ENCODE data around the gene PSMD1. TPM values are rescaled to one million over a fixed set of nuclear protein-coding genes. Genes with fewer than 3 reads are reported as not detected.
A peak's percentile ranks its signal among the peaks of the same experiment; 100 is the strongest.

Gene PSMD1
- total and polyA plus RNA-seq, 12 donors: 39.8 to 113 (median 94.0) TPM

GRCh38 chr2:231185050-231185725 lies 128.5 kb downstream of the PSMD1 start:
- Histone ChIP-seq H3K9me3 (no peaks in the 10 kb centered on the region), H3K27me3 (no peaks in the 10 kb centered on the region), H3K4me3 (no peak overlapping the region), H3K36me3 (no peaks in the 10 kb centered on the region), H3K27ac (peak overlapping the region; percentile 16 to 97 (median 52)), H3K4me1 (peaks cover 9 to 66% (median 35%) of the 10 kb centered on the region in 9 donors)
- intact Hi-C loops (cut with DNase I): no loop called here
- WGBS, 2 donors: 51 to 52% methylated on average over 11 of the region's 11 CpGs
- ATAC-seq (peak in 6 of 8 donors; percentile 10 to 51 (median 30)), DNase-seq (no peak)
- TF ChIP-seq, protein P1, sequence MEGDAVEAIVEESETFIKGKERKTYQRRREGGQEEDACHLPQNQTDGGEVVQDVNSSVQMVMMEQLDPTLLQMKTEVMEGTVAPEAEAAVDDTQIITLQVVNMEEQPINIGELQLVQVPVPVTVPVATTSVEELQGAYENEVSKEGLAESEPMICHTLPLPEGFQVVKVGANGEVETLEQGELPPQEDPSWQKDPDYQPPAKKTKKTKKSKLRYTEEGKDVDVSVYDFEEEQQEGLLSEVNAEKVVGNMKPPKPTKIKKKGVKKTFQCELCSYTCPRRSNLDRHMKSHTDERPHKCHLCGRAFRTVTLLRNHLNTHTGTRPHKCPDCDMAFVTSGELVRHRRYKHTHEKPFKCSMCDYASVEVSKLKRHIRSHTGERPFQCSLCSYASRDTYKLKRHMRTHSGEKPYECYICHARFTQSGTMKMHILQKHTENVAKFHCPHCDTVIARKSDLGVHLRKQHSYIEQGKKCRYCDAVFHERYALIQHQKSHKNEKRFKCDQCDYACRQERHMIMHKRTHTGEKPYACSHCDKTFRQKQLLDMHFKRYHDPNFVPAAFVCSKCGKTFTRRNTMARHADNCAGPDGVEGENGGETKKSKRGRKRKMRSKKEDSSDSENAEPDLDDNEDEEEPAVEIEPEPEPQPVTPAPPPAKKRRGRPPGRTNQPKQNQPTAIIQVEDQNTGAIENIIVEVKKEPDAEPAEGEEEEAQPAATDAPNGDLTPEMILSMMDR (IDR thresholded peaks at IDR 0.05): no peak

GRCh38 chr2:231185886-231186285 lies 129.2 kb downstream of the PSMD1 start:
- H3K4me1 ChIP-seq: peaks cover 16 to 71% (median 35%) of the 10 kb centered on the region in 9 donors
- DNase-seq (no peak), ATAC-seq (peak in 6 of 8 donors; percentile 4 to 17 (median 12))
- no peaks in the 10 kb centered on the region for H3K36me3 ChIP-seq
- no peak overlapping the region for H3K4me3 ChIP-seq
- peak overlapping the region; percentile 16 to 97 (median 52) for H3K27ac ChIP-seq
- H3K9me3 ChIP-seq: no peaks in the 10 kb centered on the region
- intact Hi-C loops (cut with DNase I): no loop called here
- TF ChIP-seq, protein P1 (IDR thresholded peaks at IDR 0.05): no peak
- H3K27me3 ChIP-seq: peaks cover 0 to 7% (median 0%) of the 10 kb centered on the region in 7 donors
- WGBS, 2 donors: 57 to 61% methylated on average over 4 of the region's 4 CpGs

DNA sequence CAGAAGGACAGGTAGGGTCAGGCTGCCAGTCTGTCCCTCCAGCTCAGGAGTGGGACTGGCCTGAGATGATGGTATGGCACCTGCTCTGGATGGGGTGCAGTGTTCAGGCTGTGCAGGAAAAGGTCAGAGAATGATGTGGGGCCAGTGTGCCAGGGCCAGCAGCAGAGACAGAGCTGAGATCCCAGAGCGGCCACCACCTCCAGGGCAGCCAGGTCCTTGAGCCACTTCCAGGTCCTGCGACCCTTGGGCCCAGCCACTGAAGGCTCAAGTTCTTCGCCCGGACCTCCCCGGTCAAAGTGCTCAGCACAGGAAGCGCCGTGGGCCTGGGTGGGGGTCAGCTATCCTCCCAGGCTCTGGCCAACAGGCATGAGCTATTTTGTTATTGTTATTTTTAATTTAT lies 129.7 kb downstream of the PSMD1 start:
- Histone ChIP-seq H3K27ac (peak overlapping the region; percentile 16 to 97 (median 52)), H3K4me3 (no peak overlapping the region), H3K27me3 (peaks cover 0 to 10% (median 0%) of the 10 kb centered on the region in 7 donors), H3K9me3 (no peaks in the 10 kb centered on the region), H3K36me3 (no peaks in the 10 kb centered on the region), H3K4me1 (peaks cover 20 to 74% (median 40%) of the 10 kb centered on the region in 9 donors)
- 87 to 97% methylated on average over 7 of the region's 7 CpGs for WGBS, 2 donors
- TF ChIP-seq, protein P1 (IDR thresholded peaks at IDR 0.05): no peak
- DNase-seq (no peak), ATAC-seq (no peak)
- intact Hi-C loops (cut with DNase I): no loop called here

DNA sequence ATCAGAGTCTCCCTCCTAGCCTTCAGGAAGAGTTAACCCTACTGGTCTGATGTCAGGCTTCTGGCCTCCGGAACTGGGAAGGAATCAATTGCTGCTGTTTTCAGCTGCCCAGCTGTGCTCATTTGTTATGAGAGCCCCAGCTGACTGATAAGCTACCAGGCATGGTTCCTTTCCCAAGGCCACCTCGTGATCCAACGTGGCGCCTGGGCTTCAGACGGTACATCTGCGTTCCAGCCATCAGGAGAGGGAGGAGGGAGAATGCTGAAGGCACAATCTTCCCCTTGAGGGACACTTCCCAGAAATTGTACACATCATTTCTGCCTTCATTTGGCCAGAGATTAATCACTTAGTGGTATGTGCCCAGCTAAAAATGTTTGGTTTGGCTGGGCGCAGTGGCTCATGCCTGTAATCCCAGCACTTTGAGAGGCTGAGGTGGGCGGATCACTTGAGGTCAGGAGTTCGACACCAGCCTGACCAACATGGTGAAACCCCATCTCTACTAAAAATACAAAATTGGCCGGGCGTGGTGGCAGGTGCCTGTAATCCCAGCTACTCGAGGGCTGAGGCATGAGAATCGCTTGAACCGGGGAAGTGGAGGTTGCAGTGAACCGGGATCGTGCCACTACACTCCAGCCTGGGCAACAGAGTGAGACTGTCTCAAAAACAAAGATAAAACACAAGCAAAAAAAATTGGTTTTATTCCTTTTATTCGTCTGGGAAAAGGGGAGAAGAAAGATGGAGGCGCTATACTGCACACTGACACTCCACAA lies 131.3 kb downstream of the PSMD1 start:
- Histone ChIP-seq H3K4me1 (peaks cover 23 to 75% (median 36%) of the 10 kb centered on the region in 9 donors), H3K4me3 (no peak overlapping the region), H3K27me3 (peaks cover 0 to 16% (median 0%) of the 10 kb centered on the region in 7 donors), H3K27ac (peak overlapping the region in 9 of 10 donors; percentile 8 to 97 (median 50)), H3K9me3 (no peaks in the 10 kb centered on the region), H3K36me3 (no peaks in the 10 kb centered on the region)
- ATAC-seq (peak in 6 of 8 donors; percentile 8 to 65 (median 28)), DNase-seq (peak; percentile 56 to 66)
- 72 to 73% methylated on average over 18 of the region's 18 CpGs for WGBS, 2 donors
- intact Hi-C loops (cut with DNase I): no loop called here
- TF ChIP-seq, protein P1 (IDR thresholded peaks at IDR 0.05): no peak
